Measurements from ENCODE around the gene GRID1. TPM values are rescaled to one million over a fixed set of nuclear protein-coding genes. Genes with fewer than 3 reads are reported as not detected.

Gene GRID1
- total RNA-seq, 1 donor from 2014 or later, result 16.5 TPM

DNA sequence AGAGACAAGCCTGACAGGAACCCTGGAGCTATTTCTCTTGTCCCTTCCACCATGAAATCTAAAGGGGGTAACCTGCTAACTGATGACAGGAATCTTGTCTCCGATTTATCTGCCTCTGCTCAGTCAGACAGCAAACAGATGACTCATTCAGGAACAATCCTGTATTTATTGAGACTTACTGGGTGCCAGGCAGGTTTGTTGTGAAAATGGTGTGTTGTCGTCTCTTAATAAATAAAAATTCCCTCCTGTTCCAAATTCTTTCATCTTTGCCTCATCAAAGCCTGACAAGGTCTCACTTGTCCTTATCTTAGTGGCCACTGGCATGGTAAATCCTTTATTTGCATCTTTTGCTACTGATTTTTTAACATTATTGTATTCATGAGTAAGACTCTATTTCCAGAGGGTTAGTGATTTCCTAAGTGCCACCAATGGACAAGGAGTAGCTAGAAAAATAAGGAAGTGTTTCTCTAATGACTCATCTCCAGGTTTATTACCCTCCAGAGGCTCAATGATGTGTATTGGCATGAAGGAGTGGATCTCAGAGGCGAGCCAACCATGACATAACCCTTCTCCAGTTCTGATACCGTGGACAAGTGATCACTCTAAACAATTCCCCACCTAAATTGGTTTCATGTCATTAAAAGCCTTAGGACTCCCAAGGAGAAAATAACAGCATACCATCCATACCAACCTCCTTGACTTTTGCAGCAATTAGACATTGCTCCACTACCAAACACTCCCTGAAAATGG, 724.0 kb downstream of the GRID1 start:
- DNase-seq, result no peak

- no peak for DNase-seq
These were observed 724.5 kb downstream of the GRID1 start for GRCh38 chr10:85642082-85642420.

DNA sequence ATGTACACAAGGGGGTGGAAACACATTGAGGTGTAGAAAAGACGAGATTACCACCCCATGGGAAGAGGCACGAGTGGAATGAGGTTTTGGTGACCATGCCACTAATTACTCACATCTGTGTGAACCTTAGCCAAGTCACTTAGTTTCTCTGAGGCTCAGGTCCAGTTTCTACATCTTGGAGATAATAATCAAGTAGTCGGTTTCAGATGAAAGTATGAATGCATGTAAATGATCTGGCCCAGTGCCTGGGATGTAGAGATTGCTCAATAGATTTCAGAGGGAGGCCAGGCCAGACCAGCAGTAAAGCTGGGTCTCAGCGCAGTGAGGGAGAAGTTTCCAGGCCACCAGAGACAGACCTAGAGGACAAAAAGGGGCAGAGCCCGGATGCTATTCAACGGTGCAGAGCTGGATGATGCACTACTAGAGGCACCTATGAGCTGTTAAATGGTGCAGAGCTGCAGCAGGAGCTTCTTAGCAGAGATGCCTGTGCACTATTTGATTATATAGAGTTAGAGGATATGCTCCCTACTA, 725.1 kb downstream of the GRID1 start:
- no peak for DNase-seq

GRCh38 chr10:85638797-85639196, 727.8 kb downstream of the GRID1 start:
- no peak for DNase-seq

DNA sequence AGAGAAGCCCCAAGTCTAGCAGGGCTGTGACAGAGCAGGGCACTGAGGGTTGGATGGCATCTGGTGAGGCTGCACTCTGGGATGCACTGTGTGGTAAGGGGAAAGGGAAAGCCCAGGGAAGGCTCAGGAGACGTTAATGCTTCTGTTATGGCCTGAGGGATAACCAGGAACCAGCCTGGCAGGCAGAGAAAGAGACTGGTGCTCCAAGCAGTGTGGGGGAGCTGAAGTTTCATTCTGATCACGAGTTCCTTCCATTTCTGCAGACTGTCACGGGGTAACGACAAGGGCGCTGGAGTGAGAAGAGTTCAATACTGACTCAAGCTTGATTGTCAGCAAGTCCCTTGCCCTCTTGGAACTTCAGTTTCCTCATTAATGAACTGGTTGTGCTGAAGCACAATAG, 730.9 kb downstream of the GRID1 start:
- no peak for DNase-seq

- no peak for DNase-seq
These were observed 742.1 kb downstream of the GRID1 start for GRCh38 chr10:85624511-85624910.

GRCh38 chr10:85623758-85624157, 742.8 kb downstream of the GRID1 start:
- no peak for DNase-seq

DNA sequence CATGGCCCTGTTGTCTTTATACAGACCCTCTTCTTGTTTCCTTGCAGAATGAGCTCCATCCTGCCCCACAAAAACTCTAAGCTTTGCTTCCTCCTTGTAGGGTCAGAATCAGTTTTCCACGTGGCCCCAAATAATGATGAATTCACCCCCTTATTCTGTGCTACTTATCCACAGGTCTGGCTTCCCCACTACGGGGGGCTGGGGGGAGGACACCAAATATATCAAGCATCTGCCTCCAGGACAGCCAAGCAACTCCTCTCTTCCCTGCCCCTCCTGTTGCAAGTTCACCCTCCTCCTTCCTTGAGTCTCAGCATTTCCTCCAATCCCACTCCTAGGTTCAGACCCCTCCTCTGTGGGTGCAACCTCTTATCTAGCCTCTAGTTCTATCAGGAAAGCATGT, 743.3 kb downstream of the GRID1 start:
- no peak for DNase-seq

GRCh38 chr10:85622425-85622824, 744.2 kb downstream of the GRID1 start:
- DNase-seq, result no peak

GRCh38 chr10:85621562-85621961, 745.0 kb downstream of the GRID1 start:
- no peak for DNase-seq

DNA sequence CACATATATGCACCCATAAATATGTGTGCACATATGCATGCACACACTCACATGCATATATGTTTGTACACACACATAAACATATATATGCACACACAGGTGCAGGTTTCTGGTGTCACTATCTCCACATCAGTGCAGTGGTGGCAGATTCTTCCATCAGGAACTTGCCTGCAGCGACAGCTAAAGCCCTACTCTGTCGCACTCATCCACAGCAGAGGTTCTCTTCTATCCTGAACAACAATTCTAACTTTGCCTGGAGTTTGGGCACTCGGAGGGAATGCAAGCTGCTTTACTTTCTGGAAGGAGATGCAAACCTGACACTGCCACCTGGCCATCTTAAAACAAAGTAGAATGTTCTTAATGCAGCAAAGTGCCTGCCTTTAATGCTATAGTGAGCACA, 745.8 kb downstream of the GRID1 start:
- no peak for DNase-seq

DNA sequence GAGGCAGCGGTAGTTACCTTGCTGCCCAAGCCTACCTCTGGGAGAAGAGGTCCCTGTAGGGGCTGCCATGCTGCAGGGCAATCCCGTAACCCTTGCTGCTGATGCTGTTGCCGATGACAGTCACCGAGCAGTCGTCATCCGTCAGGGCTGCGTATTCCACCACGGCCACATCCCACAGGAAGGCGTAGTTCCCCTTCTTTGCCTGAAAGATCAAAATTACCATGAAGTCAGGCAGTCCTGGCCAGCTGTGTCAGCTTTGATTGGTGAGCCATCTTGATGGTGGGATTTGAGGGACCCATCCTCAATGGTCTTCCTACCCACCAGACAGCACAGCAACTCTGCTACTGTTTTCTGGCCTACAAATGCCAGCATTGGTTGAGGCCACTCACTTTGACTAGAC, 746.8 kb downstream of the GRID1 start:
- no peak for DNase-seq

- DNase-seq, result no peak
These were observed 747.8 kb downstream of the GRID1 start for GRCh38 chr10:85618841-85619240.

DNA sequence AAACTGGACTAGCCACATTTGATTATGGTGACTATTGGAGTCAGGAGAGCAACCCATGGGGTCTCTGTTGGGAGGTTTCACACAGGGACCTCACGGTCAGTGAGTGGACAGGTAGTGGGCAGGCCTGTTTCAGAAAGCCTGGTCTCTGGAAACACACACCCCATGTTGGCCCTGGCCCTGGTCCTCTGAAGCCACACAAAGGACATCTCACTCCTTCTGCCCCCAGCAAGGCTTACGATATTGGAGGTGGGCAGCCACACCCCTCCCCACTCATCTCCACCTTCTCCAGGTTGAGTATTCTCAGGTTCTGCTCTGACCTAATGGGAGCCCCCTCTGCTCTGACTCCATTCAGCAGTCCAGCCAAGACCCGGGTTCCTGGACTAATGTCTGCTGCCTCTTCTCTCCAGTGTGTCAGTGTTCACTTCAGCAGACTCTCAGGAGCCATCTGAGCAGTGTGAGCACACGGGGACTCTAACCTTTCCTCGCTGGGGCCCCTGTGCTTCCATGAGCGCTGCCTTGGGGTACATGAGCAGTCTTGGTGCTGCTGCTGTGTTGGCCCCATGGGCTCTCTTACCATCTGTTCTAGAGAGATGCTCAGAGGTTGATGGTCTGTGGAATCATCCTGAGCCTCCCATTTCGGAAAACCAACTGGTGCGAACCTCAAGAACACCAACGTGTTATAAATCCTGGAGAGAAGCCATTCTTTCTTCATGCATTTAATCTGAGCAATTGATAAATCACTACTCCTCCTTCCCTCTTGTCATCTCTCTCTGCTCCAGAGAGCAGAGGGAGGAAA, 748.6 kb downstream of the GRID1 start:
- no peak for DNase-seq

GRCh38 chr10:85615556-85615955, 751.0 kb downstream of the GRID1 start:
- no peak for DNase-seq

GRCh38 chr10:85614981-85615380, 751.6 kb downstream of the GRID1 start:
- no peak for DNase-seq

DNA sequence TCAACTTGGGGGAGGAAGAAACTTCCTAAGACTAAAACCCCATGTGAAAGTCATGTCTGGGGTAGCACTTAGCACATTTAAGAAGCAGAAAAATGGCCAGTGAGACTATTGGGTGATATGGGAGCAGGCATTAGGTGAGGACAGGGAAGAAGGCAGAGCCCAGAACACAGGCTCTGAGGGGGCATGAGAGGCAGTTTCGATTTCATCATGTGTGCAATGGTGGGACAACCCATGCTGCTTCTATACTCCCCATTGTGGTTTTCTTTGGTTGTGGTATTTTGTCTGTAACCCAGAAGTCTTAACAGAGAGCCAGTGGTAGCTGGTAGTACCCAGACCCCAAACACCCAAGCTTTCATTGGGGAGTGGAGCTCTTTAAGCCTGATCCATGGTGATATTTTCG, 752.0 kb downstream of the GRID1 start:
- DNase-seq, result no peak

DNA sequence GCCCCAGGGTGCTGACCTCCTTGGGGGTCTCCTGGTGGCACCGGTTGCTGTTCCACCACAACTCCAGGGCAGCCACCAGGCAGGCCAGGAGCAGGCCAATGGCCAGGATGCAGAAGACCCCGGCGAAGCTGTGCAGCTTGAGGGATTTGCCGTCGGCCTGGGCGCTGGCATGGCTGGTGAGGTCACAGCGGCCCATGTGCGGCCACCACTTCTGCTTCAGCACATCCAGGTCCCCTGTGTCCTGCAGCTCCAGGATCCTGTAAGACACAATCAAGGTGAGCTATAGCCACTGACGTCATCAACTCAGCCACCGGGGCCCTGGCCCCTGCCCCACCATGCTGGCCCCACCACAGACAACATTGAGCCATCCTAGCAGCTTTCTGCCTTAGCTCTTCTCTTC, 753.2 kb downstream of the GRID1 start:
- DNase-seq, result no peak

DNA sequence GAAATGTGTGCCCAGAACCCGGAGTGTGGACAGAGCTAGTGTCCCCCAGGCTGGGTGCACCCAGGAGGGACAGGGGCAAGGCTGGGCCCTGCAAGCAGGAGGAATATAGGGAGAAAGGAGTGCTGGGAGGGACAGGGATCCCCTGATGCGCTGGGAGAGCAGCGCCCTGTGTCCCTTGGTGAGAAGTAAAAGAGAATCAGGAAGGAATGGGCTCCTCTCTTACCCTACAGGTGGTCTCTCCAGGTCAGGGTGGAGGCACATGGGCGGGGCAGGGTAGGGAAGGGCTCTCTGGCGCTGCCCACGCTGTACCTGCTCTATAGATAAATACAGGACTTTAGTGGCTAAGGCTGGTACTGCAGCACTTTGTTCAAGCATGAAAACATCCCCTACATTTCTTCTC, 753.8 kb downstream of the GRID1 start:
- DNase-seq, result no peak

DNA sequence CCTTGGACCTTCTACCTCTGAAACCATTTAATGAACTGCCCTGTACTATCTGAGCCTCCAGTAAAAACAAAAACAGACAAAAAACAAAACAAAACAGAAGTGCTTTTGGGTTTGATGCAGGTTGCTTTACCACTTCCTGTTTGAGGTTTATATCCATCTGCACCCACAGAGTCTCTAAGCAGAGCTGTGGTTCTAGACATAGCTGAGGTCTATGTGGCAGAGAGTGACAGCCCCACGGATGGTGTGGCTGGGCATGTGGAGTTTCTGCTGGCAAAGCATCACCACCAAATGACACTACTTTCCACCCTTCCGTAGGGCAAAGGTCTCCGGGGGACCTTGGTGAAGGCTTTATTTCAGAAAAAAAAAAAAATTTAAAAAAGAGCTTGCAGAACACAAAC, 754.2 kb downstream of the GRID1 start:
- no peak for DNase-seq

DNA sequence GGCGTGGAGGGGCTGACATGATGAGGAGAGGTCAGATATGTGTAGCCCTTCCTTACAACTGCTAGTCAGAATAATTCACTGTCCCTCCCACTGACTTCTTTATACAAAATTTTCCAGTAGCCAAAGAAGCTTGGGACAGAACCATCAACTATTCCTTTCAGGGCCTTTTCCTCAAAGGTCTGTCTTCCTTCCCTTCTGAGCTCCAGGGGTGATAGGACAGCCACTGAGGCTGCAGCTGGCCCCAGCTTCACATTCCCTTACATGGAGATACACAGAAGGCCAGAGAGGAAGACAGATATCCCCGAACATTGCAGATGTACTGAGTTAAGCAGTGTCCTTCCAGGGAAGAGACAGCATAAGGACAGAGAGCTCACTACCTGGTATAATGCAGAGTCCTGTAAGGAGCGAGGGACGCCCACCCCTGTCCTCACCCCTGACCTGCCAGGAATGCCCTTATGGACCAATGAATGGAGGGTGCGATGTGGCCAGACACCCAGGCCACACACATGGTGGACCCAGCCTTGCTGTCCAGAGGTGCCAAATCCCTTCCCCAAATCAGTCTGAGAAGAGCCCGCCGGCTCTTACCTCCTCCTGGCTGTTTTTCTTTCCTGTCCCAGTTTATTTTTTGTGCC, 754.7 kb downstream of the GRID1 start:
- no peak for DNase-seq

DNA sequence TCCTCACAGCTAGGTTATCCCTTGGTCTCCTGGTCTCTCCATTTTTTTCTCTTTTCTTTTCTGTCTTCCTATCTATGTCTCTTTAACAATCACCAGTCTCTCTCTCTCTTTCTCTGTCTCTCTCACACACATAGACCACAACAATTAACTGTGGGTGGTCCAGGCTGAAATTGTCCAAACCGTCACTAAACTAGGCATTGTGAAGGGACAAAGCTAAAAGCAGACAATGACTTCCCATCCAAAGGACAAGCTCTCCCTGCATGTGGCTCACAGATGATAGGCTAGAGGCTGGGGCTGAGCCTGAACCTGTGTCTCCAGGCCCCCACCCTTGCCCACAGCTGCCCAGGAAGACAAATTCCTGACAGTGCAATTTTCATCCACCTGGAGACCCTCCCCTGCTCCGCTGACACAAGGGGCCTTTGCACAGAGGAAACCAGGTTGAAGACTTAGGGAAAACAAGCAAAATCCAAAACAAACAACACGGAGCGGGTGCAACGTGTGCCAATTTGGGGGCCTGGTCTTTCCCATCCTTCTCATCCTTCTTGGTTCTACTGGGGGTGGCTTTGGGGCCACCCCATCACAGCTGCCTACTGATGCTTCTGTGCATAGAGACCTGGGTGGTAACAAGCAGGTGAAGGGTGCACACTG, 755.4 kb downstream of the GRID1 start:
- DNase-seq, result no peak
